Uterus (tissue), 2 donors: ENCODE results near the gene STAT1.

Experiments used
- CTCF ChIP-seq, 4 experiments: fragments of 200-600 bp in 2 of 4; fragments of 450-650 bp in 2 of 4; sonication (generic) in 2 of 4; IDR thresholded peaks; one replicate each; pipeline ENCODE4 v1.5.1; 2016 to 2019; ENCODE audit warnings: antibody characterized with exemption in 4 of 4, mild to moderate bottlenecking in 2 of 4, moderate library complexity in 1 of 4
- POLR2A ChIP-seq, 2 donors: fragments of 450-650 bp; IDR thresholded peaks; one replicate each; pipeline ENCODE4 v1.6.1; 2016; ENCODE audit warnings: antibody characterized with exemption in 2 of 2, mild to moderate bottlenecking in 1 of 2, moderate library complexity in 1 of 2

GRCh38 chr2:190990132-190990531, 23.8 kb downstream of the STAT1 start:
- no peak for TF ChIP-seq POLR2A (IDR thresholded peaks at IDR 0.05)
- TF ChIP-seq CTCF (IDR thresholded peaks at IDR 0.05), result no peak
